Stimulated activated CD8-positive, alpha-beta memory T cell treated with anti-CD3 and anti-CD28 coated beads, Interleukin-12 subunit alpha, Interleukin-12 subunit beta, amount 100 ng/mL, for 24 hours (primary cell): ENCODE measurements around the gene CT45A10.
"Not testable (repeated sequence)": the region's sequence is repeated elsewhere in the genome, so short reads cannot be mapped to it uniquely, and the experiment has no call there.

ENCODE experiments used
- DNase-seq: peaks from one replicate; pipeline ENCODE4 v3.0.0-alpha.2; 2020; ENCODE audit errors: extremely low read depth

Gene CT45A10

GRCh38 chrX:135893294-135893817, at the start of gene CT45A10, which contains the start of gene SAGE1:
CT45A10 (minus strand) TSS chrX:135893444; CDS start chrX:135885344, 8,100 bp downstream.
SAGE1 (plus strand) TSS chrX:135893716; CDS start chrX:135896243, 2,527 bp downstream.
- DNase-seq: no peak

GRCh38 chrX:135931644-135932487, 38.6 kb upstream of the CT45A10 start:
- no peak for DNase-seq

GRCh38 chrX:135927897-135928296, 34.7 kb upstream of the CT45A10 start:
- DNase-seq: no peak

GRCh38 chrX:135923353-135923752, 30.1 kb upstream of the CT45A10 start:
- DNase-seq: no peak

- not testable (repeated sequence) for DNase-seq
Observed at GRCh38 chrX:135920516-135920915, 27.3 kb upstream of the CT45A10 start.

GRCh38 chrX:135914404-135914803, 21.2 kb upstream of the CT45A10 start:
- no peak for DNase-seq

- DNase-seq: no peak
Observed at GRCh38 chrX:135910251-135910650, 17.0 kb upstream of the CT45A10 start.

- DNase-seq: no peak
Observed at GRCh38 chrX:135892781-135893180, 463 bp downstream of the CT45A10 start.

- DNase-seq: no peak
Observed at GRCh38 chrX:135890087-135890585, 3.1 kb downstream of the CT45A10 start.

GRCh38 chrX:135888976-135889375, 4.3 kb downstream of the CT45A10 start:
- not testable (repeated sequence) for DNase-seq

GRCh38 chrX:135888230-135888629, 5.0 kb downstream of the CT45A10 start:
- not testable (repeated sequence) for DNase-seq

- not testable (repeated sequence) for DNase-seq
Observed at GRCh38 chrX:135882741-135883140, 10.5 kb downstream of the CT45A10 start.

- DNase-seq: not testable (repeated sequence)
Observed at GRCh38 chrX:135871712-135872111, 21.5 kb downstream of the CT45A10 start, which contains the start of gene CT45A9. CT45A9 (minus strand) TSS chrX:135871812; CDS start chrX:135868061, 3,751 bp downstream.

GRCh38 chrX:135854438-135854837, 38.8 kb downstream of the CT45A10 start, which contains the start of gene CT45A8:
CT45A8 (minus strand) TSS chrX:135854538; CDS start chrX:135850783, 3,755 bp downstream.
- not testable (repeated sequence) for DNase-seq

GRCh38 chrX:135837180-135837579, 56.1 kb downstream of the CT45A10 start, which contains the start of gene CT45A7:
CT45A7 (minus strand) TSS chrX:135837280; CDS start chrX:135833533, 3,747 bp downstream.
- not testable (repeated sequence) for DNase-seq
